SK-N-SH (cell line): ENCODE measurements around the gene DDIT4. TPM values are rescaled to one million over a fixed set of nuclear protein-coding genes. Genes with fewer than 3 reads are reported as not detected.

Source experiments
- CTCF ChIA-PET: fragments of 300-600, 350-600 bp; formaldehyde crosslinking; extraction: SDS; loops from one replicate; lab custom pipeline; 2021; lab: Yijun Ruan, JAX
- POLR2A ChIA-PET: fragments of 350-600 bp; sonication (Branson Sonifier 250); formaldehyde crosslinking; extraction: SDS; loops from one replicate; lab custom pipeline; 2020; ENCODE audit warnings: antibody characterized with exemption, inconsistent platforms; lab: Yijun Ruan, JAX
- DNase-seq: peaks from one replicate; pipeline ENCODE4 v3.0.0; 2012
- H2AFZ ChIP-seq: fragments of 200-600 bp; sonication (generic); 2 replicates; pipeline ENCODE4 v1.8.1; 2016; ENCODE audit warnings: antibody characterized with exemption, mild to moderate bottlenecking, low read depth
- H3F3A ChIP-seq: fragments of 200-600 bp; sonication (generic); replicated peaks from 2 replicates; pipeline ENCODE3; 2016; ENCODE audit warnings: antibody characterized with exemption, mild to moderate bottlenecking; ENCODE audit not compliant: insufficient read depth
- H3K27ac ChIP-seq, 2 experiments: fragments of 200-500 bp in 1 of 2; fragments of 200-600 bp in 1 of 2; sonication (Bioruptor generic) in 1 of 2; sonication (generic), shearing (Covaris generic) in 1 of 2; 2 replicates each; pipeline versions ENCODE4 v1.5.1 to v1.6.1; 2014 to 2016; ENCODE audit warnings: low read depth in 2 of 2, inconsistent platforms in 1 of 2, low read length in 1 of 2, mild to moderate bottlenecking in 1 of 2, mixed read lengths in 1 of 2
- H3K27me3 ChIP-seq: fragments of 200-600 bp; sonication (generic), shearing (Covaris generic); 2 replicates; pipeline ENCODE4 v1.6.1; 2016; ENCODE audit warnings: mixed run types; ENCODE audit not compliant: insufficient read depth
- H3K36me3 ChIP-seq, 2 experiments: fragments of 200-500 bp in 1 of 2; fragments of 200-600 bp in 1 of 2; sonication (Bioruptor generic) in 1 of 2; sonication (generic) in 1 of 2; replicated peaks in 1 of 2; 2 replicates each; pipeline versions ENCODE3 to v1.5.1; 2014 to 2016; ENCODE audit warnings: low read length in 1 of 2, mild to moderate bottlenecking in 1 of 2; ENCODE audit not compliant: insufficient read depth in 2 of 2, control insufficient read depth in 1 of 2
- H3K4me1 ChIP-seq, 2 experiments: fragments of 200-500 bp in 1 of 2; fragments of 200-600 bp in 1 of 2; sonication (Bioruptor generic) in 1 of 2; sonication (generic), shearing (Covaris generic) in 1 of 2; 2 replicates each; pipeline versions ENCODE4 v1.5.1 to v1.6.1; 2014 to 2016; ENCODE audit warnings: low read depth in 1 of 2, low read length in 1 of 2, mixed run types in 1 of 2; ENCODE audit not compliant: insufficient read depth in 2 of 2, control insufficient read depth in 1 of 2
- H3K4me2 ChIP-seq: fragments of 200-600 bp; sonication (generic), shearing (Covaris generic); 2 replicates; pipeline ENCODE4 v1.6.1; 2017; ENCODE audit warnings: mixed run types
- H3K4me3 ChIP-seq, 2 experiments: fragments of 200-500 bp in 1 of 2; fragments of 200-600 bp in 1 of 2; sonication (Bioruptor generic) in 1 of 2; sonication (generic), shearing (Covaris generic) in 1 of 2; 2 replicates each; pipeline versions ENCODE4 v1.5.1 to v1.8.1; 2014 to 2016; ENCODE audit warnings: low read depth in 2 of 2, inconsistent platforms in 1 of 2, low read length in 1 of 2, mild to moderate bottlenecking in 1 of 2, mixed read lengths in 1 of 2, moderate library complexity in 1 of 2
- H3K79me2 ChIP-seq: fragments of 200-600 bp; sonication (generic); 2 replicates; pipeline ENCODE4 v1.8.1; 2017; ENCODE audit warnings: mild to moderate bottlenecking; ENCODE audit not compliant: insufficient read depth
- H3K9ac ChIP-seq: fragments of 200-600 bp; sonication (generic); 2 replicates; pipeline ENCODE4 v1.6.1; 2017; ENCODE audit warnings: mixed run types
- H3K9me2 ChIP-seq: fragments of 200-600 bp; sonication (generic); 2 replicates; pipeline ENCODE4 v1.6.1; 2017; ENCODE audit warnings: mixed run types
- H3K9me3 ChIP-seq: fragments of 200-600 bp; sonication (generic); 2 replicates; pipeline ENCODE4 v1.6.1; 2017; ENCODE audit warnings: mixed run types, mild to moderate bottlenecking, moderate library complexity
- H4K20me1 ChIP-seq: fragments of 200-600 bp; sonication (generic); 2 replicates; pipeline ENCODE4 v1.6.1; 2017; ENCODE audit warnings: mild to moderate bottlenecking, mixed run types; ENCODE audit not compliant: insufficient read depth
- ELF1 ChIP-seq: IDR thresholded peaks from 2 replicates; pipeline ENCODE4 v1.4.0; 2012
- FOSL2 ChIP-seq: IDR thresholded peaks from 2 replicates; pipeline ENCODE4 v1.4.0; 2012; ENCODE audit warnings: low read depth, mild to moderate bottlenecking, moderate library complexity, borderline replicate concordance
- FOXJ3 ChIP-seq: sonication (generic); formaldehyde crosslinking; IDR thresholded peaks from 2 replicates; pipeline ENCODE4 v1.5.1; 2020; ENCODE audit warnings: mild to moderate bottlenecking, missing genetic modification reagents
- GABPA ChIP-seq: IDR thresholded peaks from 2 replicates; pipeline ENCODE4 v1.4.0; 2012; ENCODE audit warnings: low read depth, mild to moderate bottlenecking
- JUND ChIP-seq: IDR thresholded peaks from 2 replicates; pipeline ENCODE4 v1.4.0; 2012
- MEF2A ChIP-seq: IDR thresholded peaks from 2 replicates; pipeline ENCODE4 v1.4.0; 2012; ENCODE audit warnings: low read depth, borderline replicate concordance
- NRF1 ChIP-seq: IDR thresholded peaks from 2 replicates; pipeline ENCODE4 v1.6.1; 2012; ENCODE audit warnings: low read depth, mild to moderate bottlenecking, low read length
- REST ChIP-seq: IDR thresholded peaks from 2 replicates; pipeline ENCODE4 v1.6.1; 2012; ENCODE audit warnings: mild to moderate bottlenecking, low read depth, low read length, moderate library complexity
- SMC3 ChIP-seq: IDR thresholded peaks from 2 replicates; pipeline ENCODE4 v1.6.1; 2012; ENCODE audit warnings: low read depth, low read length, improper control_type of control experiment
- TCF12 ChIP-seq: IDR thresholded peaks from 2 replicates; pipeline ENCODE4 v1.4.0; 2012
- TEAD4 ChIP-seq: IDR thresholded peaks from 2 replicates; pipeline ENCODE4 v1.4.0; 2012; ENCODE audit warnings: mild to moderate bottlenecking, borderline replicate concordance; ENCODE audit not compliant: insufficient read depth
- WGBS: methylation state at CpG from one replicate; pipeline ENCODE4 v1.1.6; 2017; ENCODE audit warnings: low lambda C conversion rate; 5-methylcytosine and 5-hydroxymethylcytosine counted together
- polyA plus RNA-seq, 3 experiments: library from polyadenylated mRNA; depleted of rRNA; stranded (reverse); fragments of >200 nt; gene quantifications; 2 replicates each; pipeline ENCODE4 v1.2.3, GENCODE V29; 2012
- TF ChIP-seq, protein P1 (sequence below): IDR thresholded peaks from 2 replicates; pipeline ENCODE4 v1.4.0; 2012; ENCODE audit warnings: low read depth
- TF ChIP-seq, protein P2 (sequence below): fragments of 150-350 bp; IDR thresholded peaks from 2 replicates; pipeline ENCODE4 v1.6.1; 2016; ENCODE audit warnings: mild to moderate bottlenecking, low read depth, low read length

Gene DDIT4
- polyA plus RNA-seq, 1 of the 3 experiments (the other 2 are of a cell fraction), result 24.9 TPM

DNA sequence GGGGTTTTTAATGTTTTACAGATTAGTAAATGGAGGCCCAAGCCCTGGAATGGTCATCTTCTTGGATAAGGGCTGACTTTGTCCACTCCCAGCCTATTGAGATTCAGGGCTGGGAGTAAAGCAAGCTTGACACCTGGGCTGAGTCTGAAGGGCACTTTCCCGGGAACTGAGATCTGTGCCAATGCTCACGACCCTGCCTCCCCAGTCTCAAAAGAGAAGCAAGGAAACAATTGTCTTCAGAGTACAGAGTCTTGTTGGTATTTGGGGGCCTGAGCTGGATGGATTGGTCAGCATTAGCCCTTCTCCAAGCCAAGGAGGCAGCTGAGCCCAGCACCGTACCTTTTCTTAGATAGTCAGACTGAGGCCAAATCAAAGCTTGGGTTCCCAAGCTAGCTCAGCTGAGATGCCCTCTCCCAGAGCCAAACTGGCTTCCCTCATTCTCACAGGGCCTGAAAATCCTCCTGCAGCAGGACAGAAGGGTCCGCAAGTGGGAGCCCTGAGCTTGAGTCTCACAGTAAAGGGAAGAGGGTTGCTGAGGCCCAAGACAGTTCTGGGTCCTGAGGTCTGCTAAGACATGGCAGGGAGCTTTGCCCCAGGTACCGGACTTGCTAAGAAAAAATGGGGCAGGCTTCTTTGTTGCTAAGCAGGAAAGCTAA, 3.7 kb downstream of the DDIT4 start:
- POLR2A ChIA-PET, result interaction anchor here (0.6 to 8.5 kb wide), 10 partner anchors 10 to 182 kb away, joined by 3 to 234 read pairs (median 4); no protein-coding TSS in a partner anchor
- peaks cover 23% of the 10 kb centered on the region for H4K20me1 ChIP-seq
- H3K36me3 ChIP-seq, result peaks cover 10 to 14% of the 10 kb centered on the region in 2 experiments
- no peaks in the 10 kb centered on the region for H3K9me2 ChIP-seq
- TF ChIP-seq ELF1, result no peak
- no peak for TF ChIP-seq TCF12
- TF ChIP-seq FOSL2, result no peak
- TF ChIP-seq, protein P1, sequence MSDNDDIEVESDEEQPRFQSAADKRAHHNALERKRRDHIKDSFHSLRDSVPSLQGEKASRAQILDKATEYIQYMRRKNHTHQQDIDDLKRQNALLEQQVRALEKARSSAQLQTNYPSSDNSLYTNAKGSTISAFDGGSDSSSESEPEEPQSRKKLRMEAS, result no peak
- no peak for TF ChIP-seq REST
- TF ChIP-seq SMC3, result no peak
- no peak for TF ChIP-seq GABPA
- TF ChIP-seq MEF2A, result no peak
- TF ChIP-seq TEAD4, result no peak
- TF ChIP-seq FOXJ3 (CRISPR knock-in tag), result no peak
- no peak for TF ChIP-seq NRF1
- no peak for TF ChIP-seq JUND
- TF ChIP-seq, protein P2, sequence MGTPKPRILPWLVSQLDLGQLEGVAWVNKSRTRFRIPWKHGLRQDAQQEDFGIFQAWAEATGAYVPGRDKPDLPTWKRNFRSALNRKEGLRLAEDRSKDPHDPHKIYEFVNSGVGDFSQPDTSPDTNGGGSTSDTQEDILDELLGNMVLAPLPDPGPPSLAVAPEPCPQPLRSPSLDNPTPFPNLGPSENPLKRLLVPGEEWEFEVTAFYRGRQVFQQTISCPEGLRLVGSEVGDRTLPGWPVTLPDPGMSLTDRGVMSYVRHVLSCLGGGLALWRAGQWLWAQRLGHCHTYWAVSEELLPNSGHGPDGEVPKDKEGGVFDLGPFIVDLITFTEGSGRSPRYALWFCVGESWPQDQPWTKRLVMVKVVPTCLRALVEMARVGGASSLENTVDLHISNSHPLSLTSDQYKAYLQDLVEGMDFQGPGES, result no peak
- TF ChIP-seq, all 33 proteins: peak for 0
- peaks cover 11% of the 10 kb centered on the region for H3F3A ChIP-seq
- WGBS, result 95% methylated on average over 4 of the region's 5 CpGs
- H3K4me3 ChIP-seq, result no peak overlapping the region
- no peak overlapping the region for H3K4me2 ChIP-seq
- CTCF ChIA-PET, result interaction anchor here (1.2 to 10.4 kb wide), 5 partner anchors 10 to 54 kb away, joined by 3 to 198 read pairs (median 6); no protein-coding TSS in a partner anchor
- no peak overlapping the region for H3K9ac ChIP-seq
- no peaks in the 10 kb centered on the region for H3K27me3 ChIP-seq
- peaks cover 6% of the 10 kb centered on the region; the same call in 1 of the 2 replicates for H3K79me2 ChIP-seq
- H3K9me3 ChIP-seq, result no peaks in the 10 kb centered on the region
- H2AFZ ChIP-seq, result no peak overlapping the region
- no peak for DNase-seq
- peak overlapping the region; percentile 17 to 35; a peak in 2 of 4 replicates for H3K27ac ChIP-seq
- peaks cover 15 to 24% of the 10 kb centered on the region in 2 experiments; a peak in 2 of 4 replicates for H3K4me1 ChIP-seq
